GM12801 (cell line): ENCODE results near the gene NCAM1.

Experiments used
- CTCF ChIP-seq: IDR thresholded peaks from one replicate; pipeline ENCODE4 v1.5.1; 2011; ENCODE audit warnings: control low read depth; ENCODE audit not compliant: insufficient read length; ENCODE audit errors: extremely low read depth

Gene NCAM1

DNA sequence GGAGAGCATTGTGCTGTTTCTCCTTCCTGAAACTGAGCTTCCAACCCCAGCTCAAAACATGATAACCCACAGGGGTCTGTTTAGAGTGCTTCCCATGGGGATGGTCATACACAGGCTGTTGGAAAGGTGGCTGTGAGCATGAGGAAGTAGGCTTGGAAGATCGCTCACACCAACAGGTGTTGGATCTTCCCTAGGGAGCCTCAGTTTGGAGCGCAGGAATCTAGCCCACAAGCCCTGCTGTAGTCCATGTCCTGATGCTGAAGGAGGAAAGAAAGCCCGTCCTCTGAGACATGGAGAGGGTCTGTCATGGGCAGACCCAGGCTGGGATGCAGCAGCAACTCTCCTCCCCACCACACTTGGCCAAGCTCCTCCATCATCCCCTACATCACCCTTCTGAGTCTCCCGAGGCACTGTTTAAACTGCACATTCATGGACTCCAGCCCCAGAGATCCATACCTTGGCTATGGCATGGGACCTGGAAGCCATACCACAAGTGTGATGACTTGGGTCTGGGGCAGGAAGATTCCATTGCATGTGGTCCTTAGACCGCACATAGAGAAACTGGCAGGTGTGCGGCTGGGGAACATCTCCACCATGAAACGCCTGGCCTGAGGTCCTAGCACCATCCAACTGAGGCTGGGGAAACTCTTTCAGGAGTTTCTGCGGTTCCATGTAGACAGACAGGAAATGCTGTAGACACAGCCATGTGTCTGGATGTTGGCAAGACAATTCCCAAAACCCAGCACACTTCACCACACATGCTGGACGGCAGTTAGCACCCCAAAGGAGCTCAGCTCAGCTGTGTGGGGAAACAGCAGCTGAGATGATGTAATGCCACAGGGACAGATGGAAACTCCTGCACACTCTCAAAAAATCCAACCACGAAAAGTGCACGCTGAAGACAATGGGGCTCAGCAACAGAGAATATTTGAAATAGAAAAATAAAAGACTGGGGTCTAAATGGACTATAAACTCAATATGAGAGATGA, 325.6 kb downstream of the NCAM1 start:
- TF ChIP-seq CTCF = no peak

DNA sequence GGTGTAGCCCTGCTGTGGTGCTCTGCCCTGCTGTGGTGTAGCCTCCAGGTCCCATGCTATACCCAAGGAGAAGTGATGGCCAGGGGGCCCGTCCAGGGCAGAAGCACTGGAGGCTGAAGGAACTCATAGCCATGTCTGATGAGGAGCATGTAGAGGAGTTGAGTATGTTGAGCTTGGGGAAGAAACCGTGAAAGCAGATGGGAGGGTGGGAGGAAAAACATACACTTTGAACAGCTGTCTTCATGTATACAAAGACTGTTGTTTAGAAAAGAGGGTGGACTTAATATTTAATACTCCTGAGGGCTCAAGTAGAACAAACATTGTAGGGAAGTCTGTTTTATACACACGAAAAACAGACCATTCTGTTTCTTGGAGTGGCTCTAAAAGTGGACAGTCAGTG, 326.6 kb downstream of the NCAM1 start:
- no peak for TF ChIP-seq CTCF

- TF ChIP-seq CTCF = no peak
Measured at GRCh38 chr11:113288286-113288863, 327.2 kb downstream of the NCAM1 start.

- peak; percentile 62 for TF ChIP-seq CTCF
Measured at GRCh38 chr11:113289431-113290187, 328.4 kb downstream of the NCAM1 start.

DNA sequence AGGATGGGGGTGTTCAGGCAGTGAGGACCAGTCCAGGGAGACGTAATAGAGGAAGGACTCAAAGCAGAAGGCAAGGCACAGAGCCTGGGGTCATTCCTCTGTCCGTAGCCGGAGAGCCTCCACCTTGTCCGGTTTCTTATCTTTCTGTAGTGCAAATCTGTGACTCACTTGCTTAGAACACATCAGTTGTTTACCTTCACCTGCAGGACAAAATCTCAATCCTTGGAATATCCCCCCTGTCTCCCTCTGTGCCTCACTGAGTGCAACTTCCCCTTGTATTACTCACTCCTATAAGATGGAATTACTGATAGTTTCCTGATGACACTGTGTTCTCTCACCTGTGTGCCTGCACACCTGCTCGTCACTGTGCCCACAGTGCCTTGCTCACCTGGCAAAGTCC, 332.7 kb downstream of the NCAM1 start:
- TF ChIP-seq CTCF = no peak

DNA sequence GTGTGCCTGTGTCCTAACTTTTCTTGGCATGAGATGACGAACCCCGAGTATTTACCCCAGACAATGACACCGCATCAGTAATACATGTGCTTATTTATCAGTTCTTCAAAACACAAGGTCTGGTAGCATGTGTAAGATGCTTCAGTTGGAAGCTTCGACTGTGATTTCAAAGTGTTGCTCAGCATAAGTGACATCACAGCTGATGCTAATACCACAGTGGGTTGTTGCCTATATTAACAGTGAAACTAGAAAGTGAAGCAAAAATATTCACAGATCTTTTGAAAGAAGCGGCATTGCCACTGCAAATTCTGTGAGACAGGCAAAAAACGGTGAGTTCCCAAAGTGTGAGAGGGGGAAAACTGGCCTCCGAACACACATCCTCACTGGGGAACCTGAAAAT, 334.8 kb downstream of the NCAM1 start:
- TF ChIP-seq CTCF = no peak
